OCI-LY1 (cell line): ENCODE measurements around the gene JCAD.

Experiments
- H2AFZ ChIP-seq: fragments of 200-600 bp; sonication (generic), shearing (Covaris generic); 2 replicates; pipeline ENCODE4 v1.6.0; 2014; ENCODE audit warnings: antibody characterized with exemption, mild to moderate bottlenecking, low read length
- H3F3A ChIP-seq: fragments of 200-600 bp; sonication (generic), shearing (Covaris generic); 2 replicates; pipeline ENCODE4 v1.6.0; 2014; ENCODE audit warnings: mild to moderate bottlenecking, antibody characterized with exemption, low read length, moderate library complexity; ENCODE audit not compliant: insufficient read depth
- H3K27ac ChIP-seq: fragments of 200-600 bp; sonication (generic); 2 replicates; pipeline ENCODE4 v1.5.1; 2014; ENCODE audit warnings: low read length, mixed run types, mild to moderate bottlenecking, low read depth; ENCODE audit not compliant: poor library complexity, severe bottlenecking
- H3K27me3 ChIP-seq: fragments of 200-600 bp; sonication (generic); 2 replicates; pipeline ENCODE4 v1.6.0; 2014; ENCODE audit warnings: antibody characterized with exemption, mild to moderate bottlenecking, low read length, moderate library complexity; ENCODE audit not compliant: insufficient read depth
- H3K36me3 ChIP-seq: fragments of 200-600 bp; sonication (generic); 2 replicates; pipeline ENCODE4 v1.6.1; 2014; ENCODE audit warnings: mild to moderate bottlenecking, antibody characterized with exemption, low read length, moderate library complexity, mixed read lengths; ENCODE audit not compliant: insufficient read depth
- H3K4me1 ChIP-seq: fragments of 200-600 bp; sonication (generic); 2 replicates; pipeline ENCODE4 v1.5.1; 2014; ENCODE audit warnings: mild to moderate bottlenecking, low read length, moderate library complexity; ENCODE audit not compliant: insufficient read depth, severe bottlenecking
- H3K4me2 ChIP-seq: fragments of 200-600 bp; sonication (generic), shearing (Covaris generic); 2 replicates; pipeline ENCODE4 v1.6.1; 2014; ENCODE audit warnings: low read length
- H3K4me3 ChIP-seq: fragments of 200-600 bp; sonication (generic); 2 replicates; pipeline ENCODE4 v1.5.1; 2014; ENCODE audit warnings: low read length, low read depth, mild to moderate bottlenecking, mixed read lengths; ENCODE audit not compliant: poor library complexity, severe bottlenecking
- H3K79me2 ChIP-seq: fragments of 200-600 bp; shearing (Covaris generic); 2 replicates; pipeline ENCODE4 v1.6.1; 2016; ENCODE audit warnings: mixed run types, low read length, mixed read lengths; ENCODE audit not compliant: insufficient read depth
- H3K9ac ChIP-seq: fragments of 200-600 bp; sonication (generic), shearing (Covaris generic); 2 replicates; pipeline ENCODE4 v1.6.1; 2014; ENCODE audit warnings: mild to moderate bottlenecking, low read length, mixed read lengths
- H3K9me2 ChIP-seq: fragments of 200-600 bp; sonication (generic), shearing (Covaris generic); 2 replicates; pipeline ENCODE4 v1.6.1; 2014; ENCODE audit warnings: low read depth, mild to moderate bottlenecking, low read length, mixed read lengths
- H3K9me3 ChIP-seq: fragments of 200-600 bp; shearing (Covaris generic); 2 replicates; pipeline ENCODE4 v1.6.1; 2014; ENCODE audit warnings: low read length, mixed read lengths
- H4K20me1 ChIP-seq: fragments of 200-600 bp; sonication (generic), shearing (Covaris generic); 2 replicates; pipeline ENCODE4 v1.6.0; 2016; ENCODE audit warnings: mild to moderate bottlenecking, low read length; ENCODE audit not compliant: insufficient read depth
- EZH2 ChIP-seq: fragments of 200-600 bp; sonication (generic), shearing (Covaris generic); IDR thresholded peaks from 2 replicates; pipeline ENCODE4 v1.8.0; 2017; ENCODE audit warnings: borderline replicate concordance, mixed run types, mild to moderate bottlenecking, antibody characterized with exemption, low read length, moderate library complexity, mixed read lengths
- TF ChIP-seq, protein P1 (sequence below): fragments of 200-600 bp; sonication (generic), shearing (Covaris generic); IDR thresholded peaks from 2 replicates; pipeline ENCODE4 v1.5.1; 2017; ENCODE audit warnings: mild to moderate bottlenecking, antibody characterized with exemption, low read length, moderate library complexity, mixed read lengths

The JCAD gene

DNA sequence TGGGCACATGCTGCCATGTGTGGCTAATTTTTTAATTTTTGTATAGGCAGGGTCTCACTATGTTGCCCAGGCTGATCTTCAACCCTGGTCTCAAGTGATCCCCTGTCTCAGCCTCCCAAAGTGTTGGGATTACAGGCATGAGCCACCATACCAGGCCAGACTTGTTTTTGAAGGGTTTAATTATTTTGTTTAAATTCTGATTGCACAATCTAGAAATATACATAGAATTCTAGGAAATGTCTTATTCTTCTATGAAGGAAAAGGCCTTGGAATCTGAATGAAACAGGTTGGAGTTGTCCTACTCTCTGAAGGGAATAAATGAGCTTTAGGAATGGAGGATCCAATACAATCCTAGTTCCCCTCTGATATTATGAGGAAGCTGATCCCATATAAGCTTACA lies 15.5 kb upstream of the JCAD start:
- Histone ChIP-seq H4K20me1 (no peaks in the 10 kb centered on the region), H3K9ac (no peak overlapping the region), H2AFZ (no peak overlapping the region), H3K9me2 (no peaks in the 10 kb centered on the region), H3K79me2 (no peaks in the 10 kb centered on the region), H3K36me3 (no peaks in the 10 kb centered on the region), H3K4me3 (no peak overlapping the region), H3K4me2 (no peak overlapping the region), H3F3A (no peaks in the 10 kb centered on the region), H3K4me1 (no peaks in the 10 kb centered on the region), H3K27ac (no peak overlapping the region), H3K27me3 (no peaks in the 10 kb centered on the region), H3K9me3 (no peaks in the 10 kb centered on the region)
- no peak for TF ChIP-seq EZH2
- TF ChIP-seq, protein P1, sequence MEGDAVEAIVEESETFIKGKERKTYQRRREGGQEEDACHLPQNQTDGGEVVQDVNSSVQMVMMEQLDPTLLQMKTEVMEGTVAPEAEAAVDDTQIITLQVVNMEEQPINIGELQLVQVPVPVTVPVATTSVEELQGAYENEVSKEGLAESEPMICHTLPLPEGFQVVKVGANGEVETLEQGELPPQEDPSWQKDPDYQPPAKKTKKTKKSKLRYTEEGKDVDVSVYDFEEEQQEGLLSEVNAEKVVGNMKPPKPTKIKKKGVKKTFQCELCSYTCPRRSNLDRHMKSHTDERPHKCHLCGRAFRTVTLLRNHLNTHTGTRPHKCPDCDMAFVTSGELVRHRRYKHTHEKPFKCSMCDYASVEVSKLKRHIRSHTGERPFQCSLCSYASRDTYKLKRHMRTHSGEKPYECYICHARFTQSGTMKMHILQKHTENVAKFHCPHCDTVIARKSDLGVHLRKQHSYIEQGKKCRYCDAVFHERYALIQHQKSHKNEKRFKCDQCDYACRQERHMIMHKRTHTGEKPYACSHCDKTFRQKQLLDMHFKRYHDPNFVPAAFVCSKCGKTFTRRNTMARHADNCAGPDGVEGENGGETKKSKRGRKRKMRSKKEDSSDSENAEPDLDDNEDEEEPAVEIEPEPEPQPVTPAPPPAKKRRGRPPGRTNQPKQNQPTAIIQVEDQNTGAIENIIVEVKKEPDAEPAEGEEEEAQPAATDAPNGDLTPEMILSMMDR: no peak

DNA sequence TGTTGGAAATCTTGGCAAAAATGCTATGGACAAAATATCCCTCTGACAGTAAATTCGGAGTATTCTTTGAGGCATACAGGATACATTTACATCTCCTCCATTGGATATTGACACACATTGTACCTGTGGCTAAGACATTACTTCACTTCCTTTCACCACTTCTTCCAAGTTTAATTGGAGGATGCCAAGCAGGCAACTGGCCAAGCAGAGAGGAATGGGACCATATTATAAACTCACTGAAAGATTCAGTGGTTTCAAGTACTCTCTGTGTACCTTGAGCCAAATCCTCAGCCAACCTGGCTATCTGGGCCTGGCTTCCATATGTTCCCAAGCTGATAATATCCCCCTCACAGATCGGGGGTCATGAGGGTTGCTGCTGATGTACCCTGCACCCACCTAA lies 14.7 kb upstream of the JCAD start:
- Histone ChIP-seq H3K79me2 (no peaks in the 10 kb centered on the region), H3F3A (no peaks in the 10 kb centered on the region), H3K9me3 (no peaks in the 10 kb centered on the region), H3K4me2 (no peak overlapping the region), H3K4me1 (no peaks in the 10 kb centered on the region), H4K20me1 (no peaks in the 10 kb centered on the region), H3K36me3 (no peaks in the 10 kb centered on the region), H3K9ac (no peak overlapping the region), H3K27ac (no peak overlapping the region), H3K9me2 (no peaks in the 10 kb centered on the region), H3K4me3 (no peak overlapping the region), H2AFZ (no peak overlapping the region), H3K27me3 (no peaks in the 10 kb centered on the region)
- no peak for TF ChIP-seq EZH2
- TF ChIP-seq, protein P1: no peak

DNA sequence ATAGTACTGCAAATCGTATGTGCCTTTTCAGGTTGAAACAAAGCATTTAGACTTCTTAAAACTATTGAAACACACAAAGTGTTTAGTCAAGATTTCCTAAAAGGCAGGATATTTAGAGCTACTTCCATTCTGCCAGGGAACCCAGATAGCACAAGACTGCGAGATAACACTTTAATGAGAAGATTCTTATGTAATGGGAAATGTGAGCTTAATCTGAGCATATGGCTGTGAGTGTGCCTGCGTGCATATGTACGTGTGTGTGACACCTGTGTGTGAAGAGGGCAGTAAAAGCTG lies 14.3 kb upstream of the JCAD start:
- no peak for TF ChIP-seq EZH2
- TF ChIP-seq, protein P1: no peak
- Histone ChIP-seq H2AFZ (no peak overlapping the region), H3K9me3 (no peaks in the 10 kb centered on the region), H3K36me3 (no peaks in the 10 kb centered on the region), H3K27ac (no peak overlapping the region), H3K4me1 (no peaks in the 10 kb centered on the region), H3F3A (no peaks in the 10 kb centered on the region), H4K20me1 (no peaks in the 10 kb centered on the region), H3K79me2 (no peaks in the 10 kb centered on the region), H3K4me3 (no peak overlapping the region), H3K9me2 (no peaks in the 10 kb centered on the region), H3K4me2 (no peak overlapping the region), H3K9ac (no peak overlapping the region), H3K27me3 (no peaks in the 10 kb centered on the region)
